ENCODE measurements around the gene ADAMTS16. TPM values are rescaled to one million over a fixed set of nuclear protein-coding genes. Genes with fewer than 3 reads are reported as not detected.

ADAMTS16 gene
- total and polyA plus RNA-seq, 2 experiments from 2014 or later, result 2.8 to 15.4 TPM

- no peaks in the 10 kb centered on the region; the same call in 2 of the 3 replicates for H3K9me3 Mint-ChIP-seq
- peaks cover 6% of the 10 kb centered on the region; the same call in 1 of the 2 replicates for H3K4me1 ChIP-seq (ENCODE audit: insufficient read depth)
- H3K27ac ChIP-seq (ENCODE audit: low read depth), result no peak overlapping the region
- H2AFZ ChIP-seq, result no peak overlapping the region
- H3K4me2 ChIP-seq, result no peak overlapping the region
- no peaks in the 10 kb centered on the region for H3K36me3 ChIP-seq (ENCODE audit: insufficient read depth)
- H3K27ac Mint-ChIP-seq, result peak overlapping the region; percentile 74; the same call in 1 of the 2 replicates
- H3F3A ChIP-seq (replicated peaks; ENCODE audit: low read depth), result no peaks in the 10 kb centered on the region
- H3K4me1 Mint-ChIP-seq, result peaks cover 28% of the 10 kb centered on the region
- H3K79me2 ChIP-seq (replicated peaks; ENCODE audit: insufficient read depth), result no peaks in the 10 kb centered on the region
- H3K36me3 Mint-ChIP-seq (ENCODE audit: low read depth), result no peaks in the 10 kb centered on the region; the same call in none of the 3 replicates
- TF ChIP-seq EZH2phosphoT487 (IDR thresholded peaks at IDR 0.05; ENCODE audit: unreplicated experiment), result no peak
- no peak for TF ChIP-seq EZH2 (IDR thresholded peaks at IDR 0.05; ENCODE audit: low read depth, unreplicated experiment)
- TF ChIP-seq ETS1 (IDR thresholded peaks at IDR 0.05), result no peak
- TF ChIP-seq CREB1 (CRISPR knock-in tag; IDR thresholded peaks at IDR 0.05; ENCODE audit: low read depth), result no peak
- no peak for ATAC-seq
- DNase-seq (ENCODE audit: low spot score), result no peak
- H3K27me3 Mint-ChIP-seq (ENCODE audit: insufficient read depth, low read depth, poor library complexity), result peaks cover 13% of the 10 kb centered on the region
- no peak overlapping the region for H3K4me3 ChIP-seq
- no peak overlapping the region for H3K4me3 Mint-ChIP-seq
- H3K27me3 ChIP-seq (ENCODE audit: insufficient read depth), result no peaks in the 10 kb centered on the region
- H4K20me1 ChIP-seq (replicated peaks; ENCODE audit: insufficient read depth), result no peaks in the 10 kb centered on the region
- H3K9me2 ChIP-seq (ENCODE audit: insufficient read depth), result peaks cover 3% of the 10 kb centered on the region
These were observed 203.4 kb downstream of the ADAMTS16 start for GRCh38 chr5:5343568-5343967.

GRCh38 chr5:5344051-5344571 is 204.0 kb downstream of the ADAMTS16 start:
- no peaks in the 10 kb centered on the region for H3K36me3 ChIP-seq (ENCODE audit: insufficient read depth)
- H2AFZ ChIP-seq, result peak overlapping the region; percentile 56; the same call in 1 of the 2 replicates
- no peak overlapping the region for H3K4me3 Mint-ChIP-seq
- no peak overlapping the region for H3K4me2 ChIP-seq
- H3K9me2 ChIP-seq (ENCODE audit: insufficient read depth), result peaks cover 3% of the 10 kb centered on the region
- TF ChIP-seq REST (IDR thresholded peaks at IDR 0.05; ENCODE audit: unreplicated experiment), result no peak
- no peak for TF ChIP-seq ZNF331 (CRISPR knock-in tag; IDR thresholded peaks at IDR 0.05; ENCODE audit: low read depth)
- TF ChIP-seq POLR2AphosphoS5 (IDR thresholded peaks at IDR 0.05; ENCODE audit: low read depth), result no peak
- TF ChIP-seq EZH2 (IDR thresholded peaks at IDR 0.05; ENCODE audit: low read depth, unreplicated experiment), result no peak
- TF ChIP-seq STAT1 (IDR thresholded peaks at IDR 0.05; ENCODE audit: unreplicated experiment), result no peak
- TF ChIP-seq CTCF (conservative IDR thresholded peaks at IDR 0.05; ENCODE audit: low read depth in 2 of 2), result no peak
- no peak for TF ChIP-seq NANOG (IDR thresholded peaks at IDR 0.05; ENCODE audit: borderline replicate concordance)
- no peak for TF ChIP-seq JUNB (IDR thresholded peaks at IDR 0.05; ENCODE audit: unreplicated experiment)
- no peaks in the 10 kb centered on the region for H3F3A ChIP-seq (replicated peaks; ENCODE audit: low read depth)
- no peaks in the 10 kb centered on the region for H3K79me2 ChIP-seq (replicated peaks; ENCODE audit: insufficient read depth)
- peaks cover 6% of the 10 kb centered on the region; the same call in 1 of the 2 replicates for H3K4me1 ChIP-seq (ENCODE audit: insufficient read depth)
- DNase-seq (ENCODE audit: low spot score), result no peak
- H4K20me1 ChIP-seq (replicated peaks; ENCODE audit: insufficient read depth), result no peaks in the 10 kb centered on the region
- no peaks in the 10 kb centered on the region; the same call in 2 of the 3 replicates for H3K9me3 Mint-ChIP-seq
- peak overlapping the region; percentile 74 for H3K27ac Mint-ChIP-seq
- H3K4me1 Mint-ChIP-seq, result peaks cover 28% of the 10 kb centered on the region
- no peaks in the 10 kb centered on the region for H3K27me3 ChIP-seq (ENCODE audit: insufficient read depth)
- no peak overlapping the region for H3K4me3 ChIP-seq
- no peaks in the 10 kb centered on the region; the same call in none of the 3 replicates for H3K36me3 Mint-ChIP-seq (ENCODE audit: low read depth)
- ATAC-seq, result peak; percentile 23; the same call in 1 of the 3 replicates
- peaks cover 11% of the 10 kb centered on the region for H3K27me3 Mint-ChIP-seq (ENCODE audit: insufficient read depth, low read depth, poor library complexity)
- H3K27ac ChIP-seq (ENCODE audit: low read depth), result no peak overlapping the region
